LNCaP clone FGC (cell line): ENCODE data around the gene ECE2.

Experiments
- DNase-seq: peaks from one replicate; pipeline ENCODE4 v3.0.0-alpha.2; 2011; ENCODE audit warnings: low read depth
- H3K4me3 ChIP-seq: 2 replicates; pipeline ENCODE4 v1.5.1; 2011; ENCODE audit warnings: mild to moderate bottlenecking, low read depth, low read length, control low read depth
- TF ChIP-seq, protein P1 (sequence below): IDR thresholded peaks from 2 replicates; pipeline ENCODE4 v1.5.1; 2012; ENCODE audit warnings: mild to moderate bottlenecking; ENCODE audit not compliant: control insufficient read depth, insufficient read depth; ENCODE audit errors: extremely low read depth

Gene ECE2

DNA sequence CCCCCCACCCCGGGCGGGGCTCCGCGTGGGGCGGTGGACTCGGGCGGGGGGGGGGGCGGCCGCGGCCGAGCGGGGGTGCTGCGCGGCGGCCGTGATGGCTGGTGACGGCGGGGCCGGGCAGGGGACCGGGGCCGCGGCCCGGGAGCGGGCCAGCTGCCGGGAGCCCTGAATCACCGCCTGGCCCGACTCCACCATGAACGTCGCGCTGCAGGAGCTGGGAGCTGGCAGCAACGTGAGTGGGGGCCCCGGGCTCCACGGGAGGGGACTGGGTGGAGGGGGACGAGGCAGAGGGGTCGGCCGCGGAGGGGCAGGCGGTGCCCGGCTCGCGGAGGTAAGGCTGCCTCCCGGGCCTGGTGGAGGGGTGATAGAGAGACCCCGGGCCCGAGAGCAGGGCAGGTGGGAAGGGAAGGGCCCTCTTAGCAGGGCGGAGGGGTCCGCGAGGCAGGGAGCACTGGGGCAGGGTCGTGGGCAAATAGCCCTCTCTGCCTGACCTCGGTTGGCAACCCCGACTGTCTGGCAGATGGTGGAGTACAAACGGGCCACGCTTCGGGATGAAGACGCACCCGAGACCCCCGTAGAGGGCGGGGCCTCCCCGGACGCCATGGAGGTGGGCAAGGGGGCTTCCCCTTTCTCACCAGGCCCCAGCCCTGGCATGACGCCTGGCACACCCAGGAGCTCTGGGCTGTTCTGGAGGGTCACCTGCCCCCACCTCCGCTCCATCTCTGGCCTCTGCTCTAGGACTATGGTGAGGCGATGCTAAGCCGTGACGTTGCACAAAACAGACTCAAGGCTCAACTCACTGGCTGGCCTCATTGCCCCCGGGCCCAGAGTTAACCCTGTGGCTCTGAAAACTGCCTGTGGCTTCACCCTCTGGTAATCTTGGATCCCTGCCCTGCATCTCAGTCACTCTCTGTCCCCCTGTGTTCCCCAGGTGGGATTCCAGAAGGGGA, at the start of gene ECE2:
Gene ECE2, plus strand, starts transcription at position 62 of the 950 bp plus-strand sequence. Its CDS starts 132 bp downstream, at position 194.
- H3K4me3 ChIP-seq = no peak within 1 kb of the TSS
- no peak for DNase-seq
- TF ChIP-seq, protein P1, sequence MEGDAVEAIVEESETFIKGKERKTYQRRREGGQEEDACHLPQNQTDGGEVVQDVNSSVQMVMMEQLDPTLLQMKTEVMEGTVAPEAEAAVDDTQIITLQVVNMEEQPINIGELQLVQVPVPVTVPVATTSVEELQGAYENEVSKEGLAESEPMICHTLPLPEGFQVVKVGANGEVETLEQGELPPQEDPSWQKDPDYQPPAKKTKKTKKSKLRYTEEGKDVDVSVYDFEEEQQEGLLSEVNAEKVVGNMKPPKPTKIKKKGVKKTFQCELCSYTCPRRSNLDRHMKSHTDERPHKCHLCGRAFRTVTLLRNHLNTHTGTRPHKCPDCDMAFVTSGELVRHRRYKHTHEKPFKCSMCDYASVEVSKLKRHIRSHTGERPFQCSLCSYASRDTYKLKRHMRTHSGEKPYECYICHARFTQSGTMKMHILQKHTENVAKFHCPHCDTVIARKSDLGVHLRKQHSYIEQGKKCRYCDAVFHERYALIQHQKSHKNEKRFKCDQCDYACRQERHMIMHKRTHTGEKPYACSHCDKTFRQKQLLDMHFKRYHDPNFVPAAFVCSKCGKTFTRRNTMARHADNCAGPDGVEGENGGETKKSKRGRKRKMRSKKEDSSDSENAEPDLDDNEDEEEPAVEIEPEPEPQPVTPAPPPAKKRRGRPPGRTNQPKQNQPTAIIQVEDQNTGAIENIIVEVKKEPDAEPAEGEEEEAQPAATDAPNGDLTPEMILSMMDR = no peak

DNA sequence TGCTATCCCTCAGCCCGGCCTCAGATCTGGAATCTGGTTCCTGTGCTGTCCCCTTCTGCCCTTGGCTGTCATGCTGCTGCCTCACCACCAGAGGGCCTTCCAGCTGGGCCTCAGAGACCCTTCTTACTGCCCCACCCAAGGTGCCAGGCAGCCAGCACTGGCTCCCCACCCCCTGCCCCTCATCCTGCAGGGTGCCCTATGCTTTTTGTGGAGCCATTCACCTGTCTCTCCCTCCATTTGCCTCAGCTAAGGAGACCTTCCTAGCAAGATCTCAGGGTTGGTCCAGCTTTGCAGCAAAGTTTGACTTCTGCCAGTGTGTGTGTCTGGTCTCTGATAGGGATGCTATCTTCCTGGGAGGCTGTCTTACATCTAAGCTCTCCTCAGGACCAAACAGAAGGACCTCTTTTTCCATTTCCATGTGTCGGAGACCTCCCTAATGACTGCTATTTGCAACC, 48.3 kb upstream of the ECE2 start:
- H3K4me3 ChIP-seq = no peak overlapping the region
- TF ChIP-seq, protein P1 = peak; percentile 72
- DNase-seq = no peak

DNA sequence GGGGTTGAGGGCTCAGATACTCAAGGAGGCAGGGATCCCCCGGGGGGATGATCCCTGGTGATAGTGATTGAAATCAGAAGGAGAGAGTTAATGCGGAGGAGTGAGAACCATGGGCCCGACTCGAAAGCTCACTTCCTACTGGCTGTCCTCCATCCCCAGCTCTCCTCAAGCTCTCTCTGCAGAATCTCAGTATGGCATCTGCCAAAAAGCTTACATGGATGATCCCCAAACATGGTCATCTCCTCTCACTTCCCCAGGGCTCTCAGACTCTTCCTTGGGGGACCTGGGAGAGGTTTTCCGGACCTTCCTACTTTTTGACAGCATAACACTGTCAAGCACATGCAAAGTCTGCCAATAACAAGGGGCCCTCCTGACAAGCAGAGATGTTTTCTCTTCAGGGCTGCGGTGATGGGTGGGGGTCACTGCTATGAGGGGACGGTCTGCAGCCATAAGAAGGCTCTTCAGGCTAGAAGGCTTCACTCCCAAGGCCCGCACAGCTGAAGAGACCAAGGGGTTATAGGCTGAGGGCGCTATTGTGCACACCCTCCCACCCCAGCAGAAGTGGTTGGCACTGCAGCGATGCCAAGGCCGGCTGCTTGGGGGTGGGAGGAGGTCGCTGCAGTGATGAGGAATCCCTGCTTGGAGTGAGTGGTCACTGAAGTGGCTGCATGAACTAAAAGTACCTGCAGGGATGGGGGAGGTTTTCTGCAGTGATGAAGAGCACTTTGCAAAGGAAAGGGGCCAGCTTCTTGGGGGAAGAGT, 47.3 kb upstream of the ECE2 start:
- DNase-seq = no peak
- TF ChIP-seq, protein P1 = no peak
- H3K4me3 ChIP-seq = no peak overlapping the region

DNA sequence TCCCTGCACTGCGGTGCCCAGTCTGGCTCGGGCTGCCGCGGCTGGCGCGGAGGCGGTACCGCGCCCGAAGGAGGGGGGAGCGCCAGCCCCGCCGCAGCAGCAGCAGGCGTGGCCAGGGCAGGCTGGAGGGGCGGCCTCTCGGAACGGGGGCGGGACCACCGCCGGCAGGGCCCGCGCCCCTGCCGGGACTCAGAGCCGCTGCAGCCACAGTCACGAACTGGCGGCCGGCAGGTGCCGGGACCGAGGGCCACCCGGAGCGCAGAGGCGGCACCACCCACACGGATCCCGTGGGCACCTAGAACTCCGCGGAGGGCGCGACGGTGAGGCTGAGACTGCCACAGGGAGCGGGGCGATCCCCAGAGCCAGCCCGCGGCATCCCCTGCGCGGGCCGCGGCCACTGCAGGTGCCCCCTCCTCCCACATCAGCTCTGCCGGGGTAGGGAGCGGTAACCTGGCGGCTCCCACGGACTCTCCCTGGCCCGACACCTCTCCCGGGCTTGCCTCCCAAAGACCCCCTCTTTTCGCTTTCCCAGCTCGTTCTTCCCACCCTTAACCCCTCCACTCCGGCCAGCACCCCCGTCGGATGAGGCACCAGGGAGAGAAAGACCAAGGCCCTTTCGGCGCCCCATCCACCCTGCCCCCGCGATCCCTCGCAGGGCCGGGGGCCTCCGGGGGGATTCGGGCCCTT, 46.3 kb upstream of the ECE2 start, which contains the start of gene VWA5B2:
Gene VWA5B2, plus strand, starts transcription at position 192 of the 687 bp plus-strand sequence. CDS start 944 bp downstream, outside the sequence.
- DNase-seq = no peak
- TF ChIP-seq, protein P1 = no peak
- peak within 1 kb of the TSS; percentile 39 for H3K4me3 ChIP-seq

DNA sequence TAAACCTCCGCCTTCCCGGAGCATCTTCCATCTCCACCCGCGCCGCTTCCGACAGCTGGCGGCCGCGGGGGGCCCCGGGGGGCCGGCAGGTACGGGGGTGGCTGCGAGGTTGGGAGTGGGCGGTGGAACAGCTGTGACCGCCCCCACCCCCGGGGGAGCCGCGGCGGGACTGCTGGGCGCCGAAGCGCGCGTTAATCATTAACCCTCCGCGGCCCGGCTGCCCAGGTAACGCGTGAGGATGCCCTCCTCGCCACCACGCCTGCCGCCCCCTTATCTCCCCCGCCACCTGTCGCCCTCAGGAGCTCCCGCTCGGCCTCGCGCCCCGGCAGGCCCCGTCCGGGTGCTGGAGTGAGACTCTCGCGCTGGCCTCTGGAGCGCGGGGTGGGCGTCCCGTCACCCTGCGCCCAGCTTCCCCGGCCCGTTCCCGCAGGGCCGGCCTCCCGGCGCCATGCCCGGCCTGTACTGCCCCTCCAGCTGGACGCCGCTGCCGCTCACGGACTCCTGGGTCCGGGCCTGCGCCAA, 45.7 kb upstream of the ECE2 start:
- DNase-seq = no peak
- TF ChIP-seq, protein P1 = no peak
- H3K4me3 ChIP-seq = peak overlapping the region; percentile 39
